CD4-positive, CD25-positive, alpha-beta regulatory T cell (primary cell): ENCODE data around the gene MYO9B. TPM values are rescaled to one million over a fixed set of nuclear protein-coding genes. Genes with fewer than 3 reads are reported as not detected.
A peak's percentile ranks its signal among the peaks of the same experiment; 100 is the strongest.

Experiments
- ATAC-seq, 2 donors: fragments of 150-1000 bp; cut with Tn5 transposase; one replicate each; pipeline ENCODE4 v1.10.0; 2021; ENCODE audit warnings: low read depth in 2 of 2, moderate number of reproducible peaks in 2 of 2, moderate library complexity in 1 of 2
- DNase-seq, 3 donors: peaks; one replicate each; pipeline versions ENCODE4 v3.0.0 to v3.0.0-alpha.2; 2012 to 2022; ENCODE audit warnings: mixed read lengths in 1 of 3
- H3K27ac ChIP-seq: one replicate; pipeline ENCODE4 v1.7.0; 2013; ENCODE audit warnings: mild to moderate bottlenecking, low read length; ENCODE audit not compliant: insufficient read depth, poor library complexity, severe bottlenecking
- H3K27me3 ChIP-seq: one replicate; pipeline ENCODE4 v1.7.0; 2013; ENCODE audit warnings: low read length; ENCODE audit not compliant: control insufficient read depth, insufficient read depth
- H3K36me3 ChIP-seq: one replicate; pipeline ENCODE4 v1.7.0; 2013; ENCODE audit warnings: mild to moderate bottlenecking, low read length, moderate library complexity; ENCODE audit not compliant: control insufficient read depth, insufficient read depth
- H3K4me1 ChIP-seq: 2 replicates; pipeline ENCODE4 v1.7.0; 2013; ENCODE audit warnings: mild to moderate bottlenecking, low read length; ENCODE audit not compliant: insufficient read depth, control insufficient read depth, poor library complexity, severe bottlenecking
- H3K4me3 ChIP-seq: one replicate; pipeline ENCODE4 v1.7.0; 2013; ENCODE audit warnings: low read depth, mild to moderate bottlenecking, low read length, moderate library complexity
- H3K9me3 ChIP-seq, 2 experiments: 1 replicate in 1 of 2; 2 replicates in 1 of 2; pipeline ENCODE4 v1.7.0; 2013; ENCODE audit warnings: low read length in 2 of 2, mild to moderate bottlenecking in 1 of 2, moderate library complexity in 1 of 2; ENCODE audit not compliant: control insufficient read depth in 2 of 2
- H3K27ac Mint-ChIP-seq, 3 donors: one replicate each; pipeline ENCODE4 v1.8.0; 2020 to 2022; ENCODE audit warnings: mild to moderate bottlenecking in 3 of 3, mixed read lengths in 3 of 3, moderate library complexity in 2 of 3
- H3K27me3 Mint-ChIP-seq: one replicate; pipeline ENCODE4 v1.8.0; 2022; ENCODE audit warnings: mild to moderate bottlenecking, mixed read lengths
- H3K36me3 Mint-ChIP-seq: one replicate; pipeline ENCODE4 v1.8.0; 2020; ENCODE audit warnings: mixed read lengths
- H3K4me1 Mint-ChIP-seq, 4 donors: one replicate each; pipeline ENCODE4 v1.8.0; 2020 to 2022; ENCODE audit warnings: mixed read lengths in 4 of 4, mild to moderate bottlenecking in 1 of 4
- H3K4me3 Mint-ChIP-seq, 4 donors: one replicate each; pipeline ENCODE4 v1.8.0; 2020 to 2022; ENCODE audit warnings: mild to moderate bottlenecking in 4 of 4, mixed read lengths in 4 of 4, moderate library complexity in 3 of 4
- H3K9me3 Mint-ChIP-seq, 7 donors: one replicate each; pipeline ENCODE4 v1.8.0; 2020 to 2022; ENCODE audit warnings: mixed read lengths in 7 of 7, mild to moderate bottlenecking in 3 of 7, moderate library complexity in 2 of 7
- polyA plus RNA-seq, 4 donors: library from polyadenylated mRNA; unstranded; fragments of 300-500 nt; fragmentation: Illumina TruSeq; gene quantifications; one replicate each; pipeline ENCODE4 v1.2.3, GENCODE V29; 2021
- total RNA-seq: library from RNA; stranded (reverse); gene quantifications from one replicate; pipeline ENCODE4 v1.2.3, GENCODE V29; 2022

The MYO9B gene
- total and polyA plus RNA-seq, 5 donors from 2014 or later: 3.4 to 252 (median 6.1) TPM

GRCh38 chr19:17232258-17232657 lies 156.7 kb downstream of the MYO9B start:
- Histone ChIP-seq H3K4me3 (no peak overlapping the region), H3K4me1 (peaks cover 12% of the 10 kb centered on the region), H3K36me3 (peaks cover 6% of the 10 kb centered on the region), H3K9me3 (no peaks in the 10 kb centered on the region), H3K27me3 (no peaks in the 10 kb centered on the region), H3K27ac (no peak overlapping the region)
- no peaks in the 10 kb centered on the region for H3K36me3 Mint-ChIP-seq
- no peak overlapping the region for H3K27ac Mint-ChIP-seq
- H3K4me3 Mint-ChIP-seq: peak overlapping the region in 2 of 4 donors; percentile 38 to 49
- ATAC-seq (no peak), DNase-seq (no peak)
- peaks cover under 1% of the 10 kb centered on the region for H3K27me3 Mint-ChIP-seq
- no peaks in the 10 kb centered on the region for H3K9me3 Mint-ChIP-seq
- peaks cover 0 to 24% (median 4%) of the 10 kb centered on the region in 4 donors for H3K4me1 Mint-ChIP-seq

- H3K9me3 ChIP-seq: no peaks in the 10 kb centered on the region
- peak overlapping the region; percentile 64 for H3K4me3 ChIP-seq
- peaks cover 0 to 17% (median 0%) of the 10 kb centered on the region in 4 donors for H3K4me1 Mint-ChIP-seq
- H3K27ac Mint-ChIP-seq: peak overlapping the region in 1 of 3 donors; percentile 31
- no peaks in the 10 kb centered on the region for H3K9me3 Mint-ChIP-seq
- peaks cover 6% of the 10 kb centered on the region for H3K36me3 ChIP-seq
- ATAC-seq: peak; percentile 35 to 47
- peak overlapping the region; percentile 49 for H3K27ac ChIP-seq
- H3K27me3 ChIP-seq: no peaks in the 10 kb centered on the region
- peaks cover 12% of the 10 kb centered on the region for H3K4me1 ChIP-seq
- peaks cover 12% of the 10 kb centered on the region for H3K27me3 Mint-ChIP-seq
- H3K36me3 Mint-ChIP-seq: no peaks in the 10 kb centered on the region
- peak; percentile 42 to 73 (median 45) for DNase-seq
- peak overlapping the region; percentile 64 to 90 (median 80) for H3K4me3 Mint-ChIP-seq
Measured at GRCh38 chr19:17234911-17235299, 159.3 kb downstream of the MYO9B start.

GRCh38 chr19:17235300-17235970 lies 159.9 kb downstream of the MYO9B start:
- H3K27me3 Mint-ChIP-seq: peaks cover 12% of the 10 kb centered on the region
- Histone ChIP-seq H3K4me3 (peak overlapping the region; percentile 64), H3K36me3 (peaks cover 6% of the 10 kb centered on the region), H3K27me3 (no peaks in the 10 kb centered on the region), H3K9me3 (no peaks in the 10 kb centered on the region), H3K4me1 (peaks cover 12% of the 10 kb centered on the region), H3K27ac (peak overlapping the region; percentile 49)
- H3K9me3 Mint-ChIP-seq: no peaks in the 10 kb centered on the region
- peak; percentile 66 to 84 (median 77) for DNase-seq
- ATAC-seq: peak; percentile 91 to 94
- peak overlapping the region; percentile 64 to 90 (median 80) for H3K4me3 Mint-ChIP-seq
- peaks cover 0 to 17% (median 0%) of the 10 kb centered on the region in 4 donors for H3K4me1 Mint-ChIP-seq
- H3K27ac Mint-ChIP-seq: peak overlapping the region in 1 of 3 donors; percentile 31
- H3K36me3 Mint-ChIP-seq: no peaks in the 10 kb centered on the region

- peak overlapping the region in 3 of 4 donors; percentile 10 to 68 (median 46) for H3K4me3 Mint-ChIP-seq
- Histone ChIP-seq H3K4me1 (peaks cover 12% of the 10 kb centered on the region), H3K27me3 (no peaks in the 10 kb centered on the region), H3K4me3 (no peak overlapping the region), H3K9me3 (no peaks in the 10 kb centered on the region), H3K36me3 (peaks cover 6% of the 10 kb centered on the region), H3K27ac (peak overlapping the region; percentile 23)
- peaks cover 18% of the 10 kb centered on the region for H3K27me3 Mint-ChIP-seq
- ATAC-seq (peak in 1 of 2 donors; percentile 20), DNase-seq (peak in 1 of 3 donors; percentile 62)
- no peaks in the 10 kb centered on the region for H3K36me3 Mint-ChIP-seq
- H3K4me1 Mint-ChIP-seq: peaks cover 0 to 17% (median 0%) of the 10 kb centered on the region in 4 donors
- no peaks in the 10 kb centered on the region for H3K9me3 Mint-ChIP-seq
- H3K27ac Mint-ChIP-seq: no peak overlapping the region
Measured at GRCh38 chr19:17235971-17236777, 160.6 kb downstream of the MYO9B start.

- ATAC-seq: no peak
- Mint-ChIP-seq H3K4me1 (peaks cover 0 to 17% (median 0%) of the 10 kb centered on the region in 4 donors), H3K27me3 (peaks cover 24% of the 10 kb centered on the region), H3K27ac (peak overlapping the region in 1 of 3 donors; percentile 43), H3K9me3 (no peaks in the 10 kb centered on the region), H3K36me3 (no peaks in the 10 kb centered on the region), H3K4me3 (peak overlapping the region; percentile 32 to 68 (median 50))
- Histone ChIP-seq H3K27ac (no peak overlapping the region), H3K36me3 (peaks cover 3% of the 10 kb centered on the region), H3K9me3 (no peaks in the 10 kb centered on the region), H3K4me3 (no peak overlapping the region), H3K4me1 (peaks cover 12% of the 10 kb centered on the region), H3K27me3 (no peaks in the 10 kb centered on the region)
- no peak for DNase-seq
Measured at GRCh38 chr19:17236811-17237543, 161.4 kb downstream of the MYO9B start.

GRCh38 chr19:17237747-17238706 lies 162.4 kb downstream of the MYO9B start:
- Histone ChIP-seq H3K4me1 (peaks cover 12% of the 10 kb centered on the region), H3K27ac (no peak overlapping the region), H3K27me3 (no peaks in the 10 kb centered on the region), H3K4me3 (no peak overlapping the region), H3K36me3 (no peaks in the 10 kb centered on the region), H3K9me3 (no peaks in the 10 kb centered on the region)
- no peak for DNase-seq
- Mint-ChIP-seq H3K4me3 (peak overlapping the region in 2 of 4 donors; percentile 22 to 66), H3K27ac (peak overlapping the region in 1 of 3 donors; percentile 87), H3K36me3 (no peaks in the 10 kb centered on the region), H3K9me3 (no peaks in the 10 kb centered on the region), H3K27me3 (peaks cover 27% of the 10 kb centered on the region), H3K4me1 (peaks cover 0 to 17% (median 0%) of the 10 kb centered on the region in 4 donors)
- ATAC-seq: no peak
